ENCODE data around the gene AKT3.

Gene AKT3

GRCh38 chr1:243488459-243489157 lies 361.4 kb downstream of the AKT3 start:
- H3F3A ChIP-seq (ENCODE audit: low read depth), result no peaks in the 10 kb centered on the region
- TF ChIP-seq CTCF (conservative IDR thresholded peaks at IDR 0.05; ENCODE audit: low read length), result no peak
- H2AFZ ChIP-seq (ENCODE audit: low read length), result no peak overlapping the region
- H3K4me3 ChIP-seq (ENCODE audit: low read length, poor library complexity, severe bottlenecking), result no peak overlapping the region
- no peaks in the 10 kb centered on the region for H3K79me2 ChIP-seq (ENCODE audit: insufficient read depth, low read length)
- no peaks in the 10 kb centered on the region for H3K4me1 ChIP-seq (ENCODE audit: insufficient read depth, low read length, poor library complexity, severe bottlenecking)
- no peak overlapping the region for H3K4me2 ChIP-seq (ENCODE audit: low read depth, low read length, poor library complexity, severe bottlenecking)
- no peak overlapping the region for H3K9ac ChIP-seq (ENCODE audit: low read depth, low read length, poor library complexity, severe bottlenecking)
- no peaks in the 10 kb centered on the region for H4K20me1 ChIP-seq (ENCODE audit: insufficient read depth, low read length, poor library complexity, severe bottlenecking)
- H3K9me3 ChIP-seq (ENCODE audit: insufficient read depth, low read depth, low read length), result no peaks in the 10 kb centered on the region
- H3K9me2 ChIP-seq (replicated peaks; ENCODE audit: low read depth, low read length), result no peaks in the 10 kb centered on the region
- H3K27me3 ChIP-seq (ENCODE audit: insufficient read depth, low read length, poor library complexity, severe bottlenecking), result no peaks in the 10 kb centered on the region
- no peaks in the 10 kb centered on the region for H3K36me3 ChIP-seq (ENCODE audit: insufficient read depth, low read length)

GRCh38 chr1:243487649-243488227 lies 362.3 kb downstream of the AKT3 start:
- H3K79me2 ChIP-seq (ENCODE audit: insufficient read depth, low read length), result no peaks in the 10 kb centered on the region
- H3K9me2 ChIP-seq (replicated peaks; ENCODE audit: low read depth, low read length), result no peaks in the 10 kb centered on the region
- H3F3A ChIP-seq (ENCODE audit: low read depth), result no peaks in the 10 kb centered on the region
- H4K20me1 ChIP-seq (ENCODE audit: insufficient read depth, low read length, poor library complexity, severe bottlenecking), result no peaks in the 10 kb centered on the region
- H3K4me3 ChIP-seq (ENCODE audit: low read length, poor library complexity, severe bottlenecking), result no peak overlapping the region
- H3K4me1 ChIP-seq (ENCODE audit: insufficient read depth, low read length, poor library complexity, severe bottlenecking), result no peaks in the 10 kb centered on the region
- H2AFZ ChIP-seq (ENCODE audit: low read length), result no peak overlapping the region
- no peaks in the 10 kb centered on the region for H3K36me3 ChIP-seq (ENCODE audit: insufficient read depth, low read length)
- no peak for TF ChIP-seq CTCF (conservative IDR thresholded peaks at IDR 0.05; ENCODE audit: low read length)
- no peak overlapping the region for H3K4me2 ChIP-seq (ENCODE audit: low read depth, low read length, poor library complexity, severe bottlenecking)
- H3K9ac ChIP-seq (ENCODE audit: low read depth, low read length, poor library complexity, severe bottlenecking), result no peak overlapping the region
- H3K27me3 ChIP-seq (ENCODE audit: insufficient read depth, low read length, poor library complexity, severe bottlenecking), result no peaks in the 10 kb centered on the region
- H3K9me3 ChIP-seq (ENCODE audit: insufficient read depth, low read depth, low read length), result no peaks in the 10 kb centered on the region

GRCh38 chr1:243487036-243487648 lies 362.9 kb downstream of the AKT3 start:
- Histone ChIP-seq H2AFZ (ENCODE audit: low read length) (no peak overlapping the region), H3K9me3 (ENCODE audit: insufficient read depth, low read depth, low read length) (no peaks in the 10 kb centered on the region), H3K27me3 (ENCODE audit: insufficient read depth, low read length, poor library complexity, severe bottlenecking) (no peaks in the 10 kb centered on the region), H3K4me1 (ENCODE audit: insufficient read depth, low read length, poor library complexity, severe bottlenecking) (no peaks in the 10 kb centered on the region), H3K4me3 (ENCODE audit: low read length, poor library complexity, severe bottlenecking) (no peak overlapping the region), H3K9me2 (replicated peaks; ENCODE audit: low read depth, low read length) (no peaks in the 10 kb centered on the region), H3F3A (ENCODE audit: low read depth) (no peaks in the 10 kb centered on the region), H3K79me2 (ENCODE audit: insufficient read depth, low read length) (no peaks in the 10 kb centered on the region), H3K9ac (ENCODE audit: low read depth, low read length, poor library complexity, severe bottlenecking) (no peak overlapping the region), H4K20me1 (ENCODE audit: insufficient read depth, low read length, poor library complexity, severe bottlenecking) (no peaks in the 10 kb centered on the region), H3K4me2 (ENCODE audit: low read depth, low read length, poor library complexity, severe bottlenecking) (no peak overlapping the region), H3K36me3 (ENCODE audit: insufficient read depth, low read length) (no peaks in the 10 kb centered on the region)
- no peak for TF ChIP-seq EZH2phosphoT487 (IDR thresholded peaks at IDR 0.05; ENCODE audit: borderline replicate concordance)
- no peak for TF ChIP-seq CTCF (conservative IDR thresholded peaks at IDR 0.05; ENCODE audit: low read length)
